ENCODE data around the gene CREB5.

Gene CREB5

GRCh38 chr7:28684650-28685241 lies 272.4 kb downstream of the CREB5 start:
- no peak for DNase-seq (ENCODE audit: low read depth)

DNA sequence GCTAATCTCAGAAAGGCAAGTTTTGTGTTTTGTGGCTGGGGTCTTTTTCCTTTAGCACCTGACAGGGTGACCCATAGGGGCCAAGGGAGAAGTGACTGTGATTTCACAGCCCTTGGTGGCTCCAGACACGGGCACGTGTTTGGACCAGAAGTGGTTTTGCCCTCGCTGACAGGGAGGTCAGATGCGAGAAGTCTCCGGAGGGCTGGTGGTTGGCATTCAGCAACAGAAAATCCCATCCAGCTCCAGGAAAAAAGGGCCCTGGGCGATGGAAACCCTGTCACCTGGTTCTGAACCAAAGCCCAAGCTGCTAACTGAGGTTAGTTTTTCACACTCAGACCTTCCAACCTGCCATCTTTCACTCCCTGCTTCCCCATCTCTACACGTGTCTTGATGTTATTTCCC lies 272.9 kb downstream of the CREB5 start:
- no peak for DNase-seq (ENCODE audit: low read depth)

GRCh38 chr7:28685644-28686417 lies 273.5 kb downstream of the CREB5 start:
- peak; percentile 99 for DNase-seq (ENCODE audit: low read depth)

DNA sequence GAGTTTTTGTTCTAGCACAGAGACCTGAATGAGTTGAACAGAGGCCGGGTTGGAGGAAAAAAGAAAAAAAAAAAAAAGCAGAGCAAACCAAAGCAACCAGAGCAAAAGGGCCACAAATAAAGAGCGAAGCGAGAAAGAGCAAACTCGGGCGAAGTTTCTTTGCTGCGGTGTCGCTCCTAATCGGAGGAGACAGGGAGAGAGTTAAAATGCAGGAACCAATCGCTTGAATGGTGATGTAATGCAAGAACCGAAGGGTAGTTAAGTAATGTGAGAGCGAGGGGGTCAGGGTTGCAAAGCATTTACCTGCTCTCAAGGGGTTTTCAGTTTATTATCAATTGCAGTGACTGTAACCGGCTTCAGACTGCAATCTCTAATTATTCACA lies 274.1 kb downstream of the CREB5 start:
- peak; percentile 69 for DNase-seq (ENCODE audit: low read depth)

DNA sequence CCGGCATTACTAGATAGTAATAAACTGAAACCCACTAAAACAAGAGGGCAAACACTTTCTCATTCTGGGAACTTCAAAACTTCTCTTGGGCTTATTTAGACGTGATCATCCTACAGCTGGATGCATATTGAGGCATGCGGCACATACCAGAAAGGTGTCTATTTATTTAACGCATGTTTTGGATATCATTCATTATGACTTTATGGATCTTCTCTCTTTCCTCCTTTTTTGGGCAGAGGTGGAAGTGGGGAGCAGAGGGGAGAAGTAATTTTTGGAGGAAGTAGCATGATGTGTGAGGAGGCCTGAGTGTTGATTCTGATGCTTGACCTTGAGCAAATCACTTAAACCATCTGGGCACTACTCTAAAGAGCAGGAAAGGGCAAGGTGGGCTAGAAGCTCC lies 275.2 kb downstream of the CREB5 start:
- DNase-seq (ENCODE audit: low read depth), result no peak

DNA sequence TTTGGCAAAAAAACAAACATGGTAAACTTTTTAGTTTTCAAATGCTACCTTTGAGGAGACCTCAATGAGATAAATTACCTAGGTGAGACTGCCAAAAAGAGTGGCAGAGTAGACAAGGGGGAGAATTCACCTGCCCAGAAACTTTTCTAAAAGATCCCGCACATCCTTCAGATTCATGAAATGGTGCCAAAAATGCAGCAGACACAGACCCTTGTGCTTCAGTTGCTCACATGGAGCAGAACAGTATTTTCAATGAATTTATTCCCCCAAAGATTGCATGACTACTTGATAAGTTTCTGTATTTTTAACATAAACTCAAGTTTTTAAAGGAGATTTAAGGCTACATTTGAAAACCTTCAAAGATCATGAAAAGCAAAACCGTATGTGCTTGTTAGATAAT lies 275.9 kb downstream of the CREB5 start:
- DNase-seq (ENCODE audit: low read depth), result no peak

DNA sequence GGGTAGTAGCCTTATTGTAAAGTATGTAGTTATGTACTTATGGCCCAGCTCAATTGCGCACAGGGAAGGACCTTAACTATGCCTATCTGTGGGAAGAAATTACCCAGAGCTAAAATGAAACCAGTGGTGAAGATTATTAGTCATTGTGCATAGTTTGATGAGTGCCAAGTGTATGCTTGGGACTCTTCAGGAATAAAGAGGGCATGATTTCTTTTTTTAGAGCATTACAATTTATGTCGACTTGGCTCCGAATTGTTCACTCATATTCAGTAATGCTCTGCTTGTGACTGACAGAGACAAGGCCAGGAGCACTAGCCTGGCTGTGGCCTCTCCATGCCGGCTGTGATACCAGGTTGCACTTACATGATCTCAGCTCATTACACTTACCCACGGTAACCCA lies 276.3 kb downstream of the CREB5 start:
- DNase-seq (ENCODE audit: low read depth), result peak; percentile 62

GRCh38 chr7:28695300-28696295 lies 283.3 kb downstream of the CREB5 start:
- DNase-seq (ENCODE audit: low read depth), result no peak

DNA sequence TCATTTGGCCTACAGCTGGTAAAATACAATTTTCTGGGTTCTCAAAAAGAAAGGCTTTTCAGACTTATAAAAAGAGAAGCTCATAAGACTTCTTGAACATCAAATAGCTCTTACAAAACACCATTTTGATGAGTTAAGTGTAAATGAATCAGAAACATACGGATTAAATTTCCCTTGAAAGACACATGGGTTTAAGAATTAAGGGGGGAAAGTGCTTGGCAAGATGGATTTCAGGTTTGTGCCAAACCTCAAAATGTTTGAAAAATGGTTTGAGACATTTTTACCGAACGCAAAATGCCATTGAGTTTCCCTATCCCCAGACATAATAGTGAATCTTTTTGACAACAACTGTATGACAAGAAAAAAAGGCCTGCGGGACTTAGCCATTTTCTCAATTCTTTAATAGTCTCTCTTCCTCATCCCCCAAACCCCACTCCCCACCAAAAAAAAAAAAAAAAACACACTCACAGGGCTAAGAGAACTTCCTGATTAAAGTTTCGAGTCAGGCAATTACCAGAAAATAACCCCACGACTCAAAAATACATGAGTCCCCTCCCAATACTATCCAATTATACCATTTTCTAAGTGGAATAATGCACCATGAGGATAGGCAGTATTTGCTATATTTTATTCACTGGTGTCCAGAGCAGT lies 285.7 kb downstream of the CREB5 start:
- DNase-seq (ENCODE audit: low read depth), result no peak

DNA sequence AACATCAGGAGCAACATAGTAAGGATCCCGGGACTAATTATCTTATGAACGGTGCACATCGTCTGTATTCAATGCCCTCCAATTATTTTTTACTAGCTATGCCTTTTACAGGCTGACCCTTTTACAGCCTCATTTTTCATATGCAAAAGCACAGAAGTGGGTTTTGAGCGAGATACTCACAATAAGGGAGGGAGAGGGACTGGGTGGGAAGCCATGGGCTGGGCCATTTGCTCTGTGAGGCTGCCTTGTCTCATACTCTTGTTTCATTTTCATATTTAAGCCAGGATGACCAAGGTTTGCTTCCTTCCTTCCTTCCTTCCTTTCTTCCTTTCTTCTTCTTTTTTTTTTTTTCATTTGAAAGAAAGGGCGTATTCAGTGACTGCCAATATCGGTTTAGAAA lies 286.5 kb downstream of the CREB5 start:
- DNase-seq (ENCODE audit: low read depth), result no peak

GRCh38 chr7:28700096-28700495 lies 287.8 kb downstream of the CREB5 start:
- DNase-seq (ENCODE audit: low read depth), result no peak

- peak; percentile 51 for DNase-seq (ENCODE audit: low read depth)
These were observed 288.5 kb downstream of the CREB5 start for GRCh38 chr7:28700790-28701203.

DNA sequence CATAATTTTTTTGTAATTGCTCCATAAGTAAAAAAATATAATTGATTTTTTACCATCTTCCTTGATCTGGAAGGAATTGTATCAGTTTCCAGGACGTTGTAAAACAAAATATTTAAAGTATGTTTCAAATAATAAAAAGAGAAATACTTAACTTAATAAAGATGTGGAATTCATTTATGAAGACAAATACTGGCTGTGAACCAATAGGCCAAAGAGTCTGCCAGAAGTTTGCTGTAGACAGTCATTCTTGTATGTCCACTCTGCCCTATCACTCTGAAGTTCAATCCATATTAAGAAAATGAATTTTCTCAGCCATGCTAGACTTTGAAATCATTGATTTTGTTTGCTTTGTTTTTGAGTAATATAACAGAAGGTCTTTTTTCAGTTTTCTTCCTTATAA lies 289.4 kb downstream of the CREB5 start:
- peak; percentile 51 for DNase-seq (ENCODE audit: low read depth)

DNA sequence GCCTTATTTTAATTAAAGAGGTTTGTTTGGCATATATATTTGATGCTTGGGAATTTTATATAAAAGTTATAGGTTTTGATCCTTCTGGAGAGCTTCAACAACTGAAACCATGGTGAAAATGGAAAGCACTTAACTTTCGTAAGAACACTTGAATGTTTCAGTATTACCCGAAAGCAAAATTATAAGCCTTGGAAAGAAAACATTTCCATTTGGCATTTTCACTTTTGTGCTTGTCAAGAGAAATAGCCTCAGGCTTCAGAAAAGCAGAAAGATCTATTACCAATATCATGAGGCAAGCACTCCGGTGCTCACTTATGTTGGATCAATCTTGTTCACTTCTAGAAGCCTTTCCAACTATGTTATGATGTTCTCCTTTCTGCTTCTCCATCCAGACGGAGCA lies 289.9 kb downstream of the CREB5 start:
- no peak for DNase-seq (ENCODE audit: low read depth)

DNA sequence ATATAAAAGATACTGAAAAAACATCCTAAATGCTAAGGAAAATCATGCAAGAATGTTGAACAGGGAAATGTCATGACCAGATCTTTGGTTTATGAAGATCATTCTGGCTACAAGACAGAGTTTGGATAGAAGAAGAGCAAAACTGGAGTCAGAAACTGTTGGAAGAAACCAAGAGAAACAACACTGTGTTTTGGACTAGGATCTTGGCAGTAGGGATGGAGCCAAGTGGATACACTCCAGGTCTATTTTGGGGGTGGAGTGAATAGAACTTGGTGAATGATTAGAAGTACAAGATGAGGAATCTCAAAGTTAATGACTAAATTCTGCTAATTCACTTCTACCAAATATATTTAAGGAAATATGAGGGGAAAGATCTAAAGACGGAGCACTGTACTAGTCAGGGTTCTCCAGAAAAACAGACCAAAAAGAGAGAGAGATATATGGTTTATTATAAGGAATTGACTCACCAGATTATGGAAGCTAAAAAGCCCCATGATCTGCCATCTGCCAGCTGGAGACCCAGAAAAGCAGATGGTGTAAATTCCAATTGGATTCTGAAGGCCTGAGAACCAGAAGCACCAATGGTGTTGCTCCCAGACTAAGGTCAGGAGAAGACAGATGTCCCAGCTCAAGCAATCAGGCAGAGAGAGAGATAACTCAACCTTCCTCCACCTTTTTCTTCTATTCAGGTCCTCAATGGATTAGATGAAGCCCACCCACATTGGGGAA lies 290.9 kb downstream of the CREB5 start:
- no peak for DNase-seq (ENCODE audit: low read depth)

- DNase-seq (ENCODE audit: low read depth), result no peak
These were observed 292.4 kb downstream of the CREB5 start for GRCh38 chr7:28704706-28705105.

DNA sequence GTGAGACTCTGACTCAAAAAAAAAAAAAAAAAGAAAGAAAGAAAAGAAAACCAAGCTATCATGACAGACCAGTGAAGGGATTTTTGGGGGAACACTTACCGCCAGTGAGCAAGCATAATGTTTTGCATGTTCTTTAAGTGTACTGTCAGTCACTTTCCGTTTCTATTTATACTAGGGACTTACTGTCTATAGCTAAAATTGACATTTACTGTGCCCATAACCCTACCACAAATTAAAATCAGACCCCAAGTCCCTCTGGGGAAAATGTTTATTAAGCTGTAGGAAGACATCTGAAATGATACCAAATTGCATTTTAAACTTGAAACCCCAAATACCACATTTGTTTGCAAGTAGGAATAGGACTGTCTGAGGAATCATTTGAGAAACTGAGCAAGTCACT lies 293.0 kb downstream of the CREB5 start:
- no peak for DNase-seq (ENCODE audit: low read depth)

GRCh38 chr7:28706584-28706983 lies 294.3 kb downstream of the CREB5 start:
- no peak for DNase-seq (ENCODE audit: low read depth)

GRCh38 chr7:28707291-28707690 lies 295.0 kb downstream of the CREB5 start:
- DNase-seq (ENCODE audit: low read depth), result no peak

DNA sequence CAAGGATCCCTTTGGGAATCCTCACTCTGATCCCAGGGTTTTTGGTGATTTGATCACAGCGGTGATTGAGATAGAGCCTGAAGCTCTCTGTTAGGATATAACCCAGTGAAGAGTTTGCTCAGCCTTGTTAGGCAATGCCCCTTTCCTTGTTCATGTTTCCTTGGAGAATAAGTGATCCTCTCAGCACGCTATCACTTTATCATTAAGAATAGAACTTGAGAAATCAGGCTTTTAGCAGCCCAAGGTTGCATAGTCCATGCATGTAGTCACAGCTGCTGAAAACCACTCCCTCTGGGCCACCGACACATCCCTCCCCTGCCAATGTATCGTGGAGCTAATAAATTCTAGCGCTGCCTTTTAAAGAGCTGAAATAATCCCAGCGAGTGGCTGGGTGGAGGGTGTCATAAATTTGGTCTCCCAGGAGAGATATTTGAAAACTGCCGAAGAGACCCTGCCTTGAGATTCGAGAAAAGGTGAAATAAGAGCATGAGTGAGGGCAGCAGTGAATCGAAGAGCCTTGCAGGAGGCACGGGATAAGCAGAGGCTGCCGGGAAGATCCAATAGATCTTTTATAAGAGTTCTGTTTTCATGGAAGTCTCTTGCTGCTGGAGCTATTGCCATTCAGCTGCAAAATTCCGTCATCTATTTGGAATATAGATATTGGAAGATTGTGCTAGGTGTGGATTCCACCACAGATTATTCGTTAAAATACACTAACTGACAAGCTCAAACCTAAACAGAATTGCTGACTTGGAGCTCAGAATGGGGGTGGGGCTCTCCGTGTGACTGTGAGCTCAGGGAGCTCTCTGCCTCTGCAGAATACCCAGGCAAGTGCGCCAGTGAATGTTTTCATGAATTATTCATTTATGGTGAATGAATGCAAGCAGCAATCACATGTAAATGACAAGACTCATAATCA lies 296.0 kb downstream of the CREB5 start:
- DNase-seq (ENCODE audit: low read depth), result no peak

Data from EH (cell line).